Measurements from ENCODE around the gene KCNG2. TPM values are rescaled to one million over a fixed set of nuclear protein-coding genes. Genes with fewer than 3 reads are reported as not detected.

The KCNG2 gene
- total and polyA plus RNA-seq, 12 donors, result 0.16 to 0.79 (median 0.24) TPM; not detected in 7

DNA sequence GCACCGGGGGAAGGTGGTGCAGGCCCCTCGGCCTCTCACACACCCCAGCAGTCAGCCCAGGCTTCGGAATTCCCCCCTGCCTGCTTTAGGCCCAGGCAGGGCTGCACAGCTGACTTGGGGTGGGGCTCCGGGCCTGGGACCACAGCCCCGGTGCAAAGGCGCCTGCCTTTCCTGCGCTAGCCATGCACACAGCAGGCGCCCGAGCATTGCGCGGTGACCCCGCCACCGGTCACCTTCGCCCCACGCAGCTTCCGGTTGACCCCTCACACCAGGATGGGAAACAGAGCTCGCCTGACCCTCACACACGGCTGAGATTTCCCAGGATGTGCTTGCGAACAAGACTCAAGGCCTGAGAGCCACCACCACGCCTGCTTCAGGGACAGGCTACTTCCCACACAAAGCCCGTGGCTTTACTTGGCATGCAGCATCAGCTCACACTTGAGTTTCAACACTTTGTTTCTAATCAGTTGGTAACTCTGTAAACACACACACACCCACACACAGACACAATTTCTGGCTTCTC is 107.7 kb downstream of the KCNG2 start:
- no peak overlapping the region for H3K4me3 ChIP-seq
- ATAC-seq (peak in 2 of 8 donors; percentile 29 to 33), DNase-seq (no peak)
- TF ChIP-seq, protein P1, sequence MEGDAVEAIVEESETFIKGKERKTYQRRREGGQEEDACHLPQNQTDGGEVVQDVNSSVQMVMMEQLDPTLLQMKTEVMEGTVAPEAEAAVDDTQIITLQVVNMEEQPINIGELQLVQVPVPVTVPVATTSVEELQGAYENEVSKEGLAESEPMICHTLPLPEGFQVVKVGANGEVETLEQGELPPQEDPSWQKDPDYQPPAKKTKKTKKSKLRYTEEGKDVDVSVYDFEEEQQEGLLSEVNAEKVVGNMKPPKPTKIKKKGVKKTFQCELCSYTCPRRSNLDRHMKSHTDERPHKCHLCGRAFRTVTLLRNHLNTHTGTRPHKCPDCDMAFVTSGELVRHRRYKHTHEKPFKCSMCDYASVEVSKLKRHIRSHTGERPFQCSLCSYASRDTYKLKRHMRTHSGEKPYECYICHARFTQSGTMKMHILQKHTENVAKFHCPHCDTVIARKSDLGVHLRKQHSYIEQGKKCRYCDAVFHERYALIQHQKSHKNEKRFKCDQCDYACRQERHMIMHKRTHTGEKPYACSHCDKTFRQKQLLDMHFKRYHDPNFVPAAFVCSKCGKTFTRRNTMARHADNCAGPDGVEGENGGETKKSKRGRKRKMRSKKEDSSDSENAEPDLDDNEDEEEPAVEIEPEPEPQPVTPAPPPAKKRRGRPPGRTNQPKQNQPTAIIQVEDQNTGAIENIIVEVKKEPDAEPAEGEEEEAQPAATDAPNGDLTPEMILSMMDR (IDR thresholded peaks at IDR 0.05), result no peak
- intact Hi-C loops (cut with DNase I), result no loop called here
- H3K27me3 ChIP-seq, result no peaks in the 10 kb centered on the region
- H3K4me1 ChIP-seq, result peaks cover 0 to 3% (median 0%) of the 10 kb centered on the region in 9 donors
- H3K9me3 ChIP-seq, result peaks cover 0 to 8% (median 0%) of the 10 kb centered on the region in 11 donors
- peaks cover 0 to 50% (median 21%) of the 10 kb centered on the region in 9 donors for H3K36me3 ChIP-seq
- 89 to 90% methylated on average over 21 of the region's 21 CpGs for WGBS, 2 donors
- H3K27ac ChIP-seq, result no peak overlapping the region

DNA sequence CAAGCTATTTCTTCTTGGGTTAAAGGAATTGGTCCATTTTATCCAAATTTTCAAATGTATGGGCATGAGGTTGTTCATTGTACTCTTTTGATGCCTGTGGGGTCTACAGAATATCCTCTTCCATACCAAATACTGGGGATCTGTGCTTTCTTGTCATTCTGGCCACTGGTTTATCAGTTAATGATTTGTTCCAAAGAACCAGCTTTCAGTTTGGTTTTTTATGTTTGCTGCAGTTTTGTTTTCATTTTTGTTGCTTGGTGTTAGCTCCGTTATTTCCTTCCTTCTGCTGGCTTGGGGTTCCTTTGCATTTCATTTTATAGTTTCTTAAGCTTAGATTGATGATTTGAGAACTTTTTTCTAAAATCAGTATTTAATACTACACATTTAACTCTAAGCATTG is 108.3 kb downstream of the KCNG2 start:
- no peak for ATAC-seq

GRCh38 chr18:79906706-79907105 is 109.0 kb downstream of the KCNG2 start:
- Histone ChIP-seq H3K4me1 (peaks cover 0 to 3% (median 0%) of the 10 kb centered on the region in 9 donors), H3K9me3 (no peaks in the 10 kb centered on the region), H3K4me3 (no peak overlapping the region), H3K36me3 (peaks cover 0 to 50% (median 21%) of the 10 kb centered on the region in 9 donors), H3K27me3 (no peaks in the 10 kb centered on the region), H3K27ac (no peak overlapping the region)
- intact Hi-C loops (cut with DNase I), result no loop called here
- WGBS, 2 donors, result 99% methylated on average over 2 of the region's 2 CpGs
- TF ChIP-seq, protein P1 (IDR thresholded peaks at IDR 0.05), result no peak
- no peak for ATAC-seq
- DNase-seq, result no peak

More for the DNA sequence above, 108.3 kb downstream of the KCNG2 start:
- DNase-seq, result no peak
- Histone ChIP-seq H3K27me3 (no peaks in the 10 kb centered on the region), H3K4me1 (peaks cover 0 to 3% (median 0%) of the 10 kb centered on the region in 9 donors), H3K4me3 (no peak overlapping the region), H3K9me3 (peaks cover 0 to 3% (median 0%) of the 10 kb centered on the region in 11 donors), H3K27ac (no peak overlapping the region), H3K36me3 (peaks cover 0 to 50% (median 21%) of the 10 kb centered on the region in 9 donors)
- intact Hi-C loops (cut with DNase I), result no loop called here
- TF ChIP-seq, protein P1 (IDR thresholded peaks at IDR 0.05), result no peak
- WGBS, 2 donors, result 69 to 75% methylated on average over 1 of the region's 1 CpG

DNA sequence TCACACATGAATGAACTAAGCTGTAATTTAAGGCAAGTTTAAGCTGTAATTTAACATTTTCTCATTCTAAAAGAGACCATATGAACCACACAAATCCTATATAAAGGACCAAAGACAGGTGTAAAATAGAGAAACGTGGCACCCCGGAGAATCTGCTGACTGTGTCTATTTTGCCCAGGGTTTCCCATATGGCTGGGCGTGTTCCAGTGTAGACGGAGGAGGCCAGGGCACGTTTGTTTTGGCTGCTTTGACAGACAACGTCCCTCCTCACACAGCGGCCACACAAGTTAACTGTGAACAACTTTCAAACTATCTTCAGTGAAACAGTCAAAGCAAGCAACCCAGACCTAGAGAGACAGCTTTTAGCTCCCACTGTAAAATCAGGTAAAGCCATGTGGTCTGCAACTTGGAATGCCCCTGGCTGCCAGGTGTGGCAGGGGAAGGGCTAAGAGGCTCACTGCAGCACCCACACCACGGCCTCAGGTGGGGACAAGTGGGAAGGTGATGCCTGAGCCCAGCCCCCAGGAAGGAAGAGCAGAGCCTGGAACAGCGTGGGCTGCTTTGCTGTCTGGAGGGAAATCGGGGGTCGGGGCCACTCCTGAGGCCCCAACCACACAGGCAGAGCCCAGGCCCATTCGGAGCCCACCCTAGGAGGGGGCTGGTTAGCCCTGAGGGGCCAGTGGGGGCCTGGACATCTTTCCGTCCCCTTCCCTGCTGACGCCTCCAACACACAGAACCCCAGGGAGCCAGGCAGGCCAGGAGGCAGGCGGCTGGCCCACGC is 113.0 kb downstream of the KCNG2 start:
- Histone ChIP-seq H3K4me3 (no peak overlapping the region), H3K27me3 (no peaks in the 10 kb centered on the region), H3K4me1 (peaks cover 0 to 9% (median 0%) of the 10 kb centered on the region in 9 donors), H3K27ac (no peak overlapping the region), H3K9me3 (no peaks in the 10 kb centered on the region), H3K36me3 (peaks cover 0 to 49% (median 10%) of the 10 kb centered on the region in 9 donors)
- ATAC-seq (no peak), DNase-seq (no peak)
- 89 to 95% methylated on average over 15 to 16 of the region's 16 CpGs for WGBS, 2 donors
- TF ChIP-seq, protein P1 (IDR thresholded peaks at IDR 0.05), result no peak
- intact Hi-C loops (cut with DNase I), result no loop called here
